GM23338 (cell line): ENCODE results near the gene MARCHF9.

Source experiments
- CREB1 ChIP-seq: fragments of 250-450 bp; sonication (Bioruptor Pico); IDR thresholded peaks from 2 replicates; pipeline ENCODE4 v1.5.0; 2020; ENCODE audit warnings: low read depth, mild to moderate bottlenecking, moderate library complexity
- CTCF ChIP-seq, 2 experiments: fragments of 200-600 bp in 1 of 2; sonication (generic) in 1 of 2; conservative IDR thresholded peaks; 2 replicates each; pipeline versions ENCODE4 v1.5.1 to v1.6.1; 2016 to 2017; ENCODE audit warnings: antibody characterized with exemption in 2 of 2, low read depth in 2 of 2, mild to moderate bottlenecking in 2 of 2, moderate library complexity in 1 of 2
- ETS1 ChIP-seq: IDR thresholded peaks from 2 replicates; pipeline ENCODE4 v1.6.1; 2016; ENCODE audit warnings: antibody characterized with exemption
- EZH2 ChIP-seq: fragments of 200-600 bp; sonication (generic); IDR thresholded peaks from one replicate; pipeline ENCODE4 v1.8.0; 2017; ENCODE audit warnings: antibody characterized with exemption, mild to moderate bottlenecking, low read depth; ENCODE audit not compliant: unreplicated experiment
- EZH2phosphoT487 ChIP-seq: fragments of 200-600 bp; sonication (generic); IDR thresholded peaks from one replicate; pipeline ENCODE4 v1.8.1; 2018; ENCODE audit warnings: antibody characterized with exemption; ENCODE audit not compliant: unreplicated experiment
- NANOG ChIP-seq: IDR thresholded peaks from 2 replicates; pipeline ENCODE4 v1.6.1; 2016; ENCODE audit warnings: antibody characterized with exemption, borderline replicate concordance
- POLR2AphosphoS5 ChIP-seq: IDR thresholded peaks from 2 replicates; pipeline ENCODE4 v1.6.1; 2016; ENCODE audit warnings: antibody characterized with exemption, low read depth
- ZNF331 ChIP-seq: fragments of 250-450 bp; sonication (Bioruptor Pico); IDR thresholded peaks from 2 replicates; pipeline ENCODE4 v1.5.0; 2020; ENCODE audit warnings: low read depth, mild to moderate bottlenecking, moderate library complexity
- TF ChIP-seq, protein P1 (sequence below): IDR thresholded peaks from one replicate; pipeline ENCODE4 v1.6.1; 2018; ENCODE audit warnings: antibody characterized with exemption; ENCODE audit not compliant: unreplicated experiment

DNA sequence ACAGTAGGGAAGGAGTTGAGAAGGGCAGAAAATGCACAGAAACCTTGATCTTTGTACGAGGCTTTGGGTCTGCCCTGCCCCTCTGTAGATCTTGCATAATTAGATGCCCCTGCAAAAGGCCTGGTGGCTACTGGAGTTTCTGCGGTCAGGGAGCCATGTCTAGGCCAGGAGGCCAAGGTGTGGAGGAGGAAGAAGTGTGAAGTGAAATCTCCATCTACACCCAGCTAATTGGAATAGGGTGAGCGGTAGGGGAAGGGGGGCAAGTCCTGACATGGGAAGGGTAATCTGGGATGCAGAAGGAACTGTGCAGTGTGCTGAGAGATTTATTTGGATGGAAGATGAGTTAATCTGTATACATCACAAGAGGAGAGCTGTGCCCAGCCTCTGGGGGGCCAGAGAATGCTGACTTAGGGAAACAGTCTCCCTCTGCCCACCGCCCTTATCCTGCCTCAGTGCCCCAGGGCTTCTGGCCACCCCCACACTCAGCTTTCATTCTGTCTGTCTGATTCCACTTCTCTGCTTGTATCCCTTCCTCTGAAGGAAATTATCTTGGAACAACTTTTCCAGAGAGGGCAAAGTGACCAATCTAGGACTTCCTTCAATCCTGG, 6.6 kb downstream of the MARCHF9 start:
- TF ChIP-seq CTCF (conservative IDR thresholded peaks at IDR 0.05; ENCODE audit: low read depth in 2 of 2) (no peak), ETS1 (no peak), EZH2 (no peak), POLR2AphosphoS5 (no peak), EZH2phosphoT487 (no peak), CREB1 (no peak), ZNF331 (CRISPR knock-in tag) (no peak), NANOG (no peak)
- TF ChIP-seq, protein P1, sequence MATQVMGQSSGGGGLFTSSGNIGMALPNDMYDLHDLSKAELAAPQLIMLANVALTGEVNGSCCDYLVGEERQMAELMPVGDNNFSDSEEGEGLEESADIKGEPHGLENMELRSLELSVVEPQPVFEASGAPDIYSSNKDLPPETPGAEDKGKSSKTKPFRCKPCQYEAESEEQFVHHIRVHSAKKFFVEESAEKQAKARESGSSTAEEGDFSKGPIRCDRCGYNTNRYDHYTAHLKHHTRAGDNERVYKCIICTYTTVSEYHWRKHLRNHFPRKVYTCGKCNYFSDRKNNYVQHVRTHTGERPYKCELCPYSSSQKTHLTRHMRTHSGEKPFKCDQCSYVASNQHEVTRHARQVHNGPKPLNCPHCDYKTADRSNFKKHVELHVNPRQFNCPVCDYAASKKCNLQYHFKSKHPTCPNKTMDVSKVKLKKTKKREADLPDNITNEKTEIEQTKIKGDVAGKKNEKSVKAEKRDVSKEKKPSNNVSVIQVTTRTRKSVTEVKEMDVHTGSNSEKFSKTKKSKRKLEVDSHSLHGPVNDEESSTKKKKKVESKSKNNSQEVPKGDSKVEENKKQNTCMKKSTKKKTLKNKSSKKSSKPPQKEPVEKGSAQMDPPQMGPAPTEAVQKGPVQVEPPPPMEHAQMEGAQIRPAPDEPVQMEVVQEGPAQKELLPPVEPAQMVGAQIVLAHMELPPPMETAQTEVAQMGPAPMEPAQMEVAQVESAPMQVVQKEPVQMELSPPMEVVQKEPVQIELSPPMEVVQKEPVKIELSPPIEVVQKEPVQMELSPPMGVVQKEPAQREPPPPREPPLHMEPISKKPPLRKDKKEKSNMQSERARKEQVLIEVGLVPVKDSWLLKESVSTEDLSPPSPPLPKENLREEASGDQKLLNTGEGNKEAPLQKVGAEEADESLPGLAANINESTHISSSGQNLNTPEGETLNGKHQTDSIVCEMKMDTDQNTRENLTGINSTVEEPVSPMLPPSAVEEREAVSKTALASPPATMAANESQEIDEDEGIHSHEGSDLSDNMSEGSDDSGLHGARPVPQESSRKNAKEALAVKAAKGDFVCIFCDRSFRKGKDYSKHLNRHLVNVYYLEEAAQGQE, result no peak
